GM18951 (cell line): ENCODE measurements around the gene B3GLCT.

ENCODE experiments used
- POLR2A ChIP-seq: IDR thresholded peaks from 4 replicates; pipeline ENCODE4 v1.6.1; 2011; ENCODE audit warnings: mild to moderate bottlenecking; ENCODE audit not compliant: insufficient read length, insufficient read depth; ENCODE audit errors: extremely low read depth
- in situ Hi-C: fragments of 300-500 bp; cut with MboI; formaldehyde crosslinking; loops from one replicate; pipeline ENCODE4 v1.12.0; 2022; ENCODE audit warnings: low sequenced_read_pairs, mixed read lengths, inconsistent platforms; ENCODE audit not compliant: unreplicated experiment

B3GLCT gene

GRCh38 chr13:31367410-31367809 lies 167.6 kb downstream of the B3GLCT start:
- in situ Hi-C loops, result no loop called here
- no peak for TF ChIP-seq POLR2A

- TF ChIP-seq POLR2A, result no peak
- in situ Hi-C loops, result no loop called here
Measured at GRCh38 chr13:31369213-31369612, 169.4 kb downstream of the B3GLCT start.

- TF ChIP-seq POLR2A, result no peak
- in situ Hi-C loops, result no loop called here
Measured at GRCh38 chr13:31372454-31372853, 172.7 kb downstream of the B3GLCT start.

- in situ Hi-C loops, result no loop called here
- TF ChIP-seq POLR2A, result no peak
Measured at GRCh38 chr13:31374682-31375081, 174.9 kb downstream of the B3GLCT start.

- in situ Hi-C loops, result no loop called here
- no peak for TF ChIP-seq POLR2A
Measured at GRCh38 chr13:31377946-31378345, 178.2 kb downstream of the B3GLCT start.

GRCh38 chr13:31380715-31381114 lies 180.9 kb downstream of the B3GLCT start:
- no peak for TF ChIP-seq POLR2A
- in situ Hi-C loops, result no loop called here
